GM23338 (cell line): Measurements from ENCODE around the gene ACOXL. TPM values are rescaled to one million over a fixed set of nuclear protein-coding genes. Genes with fewer than 3 reads are reported as not detected.

ENCODE experiments used
- ATAC-seq: fragments of 200-7000 bp; cut with Tn5 transposase; 3 replicates; pipeline ENCODE4 v1.9.1; 2020
- DNase-seq: peaks from one replicate; pipeline ENCODE4 v3.0.0-alpha.2; 2015; ENCODE audit warnings: low spot score
- H2AFZ ChIP-seq: fragments of 200-600 bp; sonication (generic); 2 replicates; pipeline ENCODE4 v1.8.0; 2016; ENCODE audit warnings: antibody characterized with exemption, mild to moderate bottlenecking, moderate library complexity
- H3F3A ChIP-seq: fragments of 200-600 bp; sonication (generic); replicated peaks from 2 replicates; pipeline ENCODE4 v1.8.0; 2017; ENCODE audit warnings: antibody characterized with exemption, mixed run types, low read depth
- H3K27ac ChIP-seq: fragments of 200-600 bp; sonication (generic); 2 replicates; pipeline ENCODE4 v1.6.1; 2016; ENCODE audit warnings: low read depth
- H3K27me3 ChIP-seq: fragments of 200-600 bp; sonication (generic); 2 replicates; pipeline ENCODE4 v1.8.0; 2016; ENCODE audit warnings: mild to moderate bottlenecking, mixed run types, moderate library complexity; ENCODE audit not compliant: insufficient read depth
- H3K36me3 ChIP-seq: fragments of 200-600 bp; sonication (generic); 2 replicates; pipeline ENCODE4 v1.8.0; 2016; ENCODE audit warnings: mild to moderate bottlenecking; ENCODE audit not compliant: insufficient read depth
- H3K4me1 ChIP-seq: fragments of 200-600 bp; sonication (generic); 2 replicates; pipeline ENCODE4 v1.8.0; 2016; ENCODE audit warnings: mild to moderate bottlenecking, moderate library complexity; ENCODE audit not compliant: insufficient read depth
- H3K4me2 ChIP-seq: fragments of 200-600 bp; sonication (generic); 2 replicates; pipeline ENCODE4 v1.7.1; 2017; ENCODE audit warnings: mixed run types
- H3K4me3 ChIP-seq: fragments of 200-600 bp; sonication (generic); 2 replicates; pipeline ENCODE4 v1.6.1; 2016; ENCODE audit warnings: mixed run types
- H3K79me2 ChIP-seq: fragments of 200-600 bp; sonication (generic); replicated peaks from 2 replicates; pipeline ENCODE4 v1.8.0; 2017; ENCODE audit warnings: mild to moderate bottlenecking; ENCODE audit not compliant: insufficient read depth
- H3K9me2 ChIP-seq: fragments of 200-600 bp; sonication (generic); 2 replicates; pipeline ENCODE4 v1.8.0; 2017; ENCODE audit not compliant: insufficient read depth
- H4K20me1 ChIP-seq: fragments of 200-600 bp; sonication (generic); replicated peaks from 2 replicates; pipeline ENCODE4 v1.8.0; 2017; ENCODE audit warnings: mild to moderate bottlenecking; ENCODE audit not compliant: insufficient read depth
- H3K27ac Mint-ChIP-seq: 2 replicates; pipeline ENCODE4 v1.8.0; 2020; ENCODE audit warnings: inconsistent platforms, mild to moderate bottlenecking, moderate library complexity, mixed read lengths
- H3K27me3 Mint-ChIP-seq: 3 replicates; pipeline ENCODE4 v1.8.0; 2022; ENCODE audit warnings: low read depth, mild to moderate bottlenecking, moderate library complexity, mixed read lengths, inconsistent platforms; ENCODE audit not compliant: insufficient read depth, poor library complexity
- H3K36me3 Mint-ChIP-seq: 3 replicates; pipeline ENCODE4 v1.8.0; 2021; ENCODE audit warnings: low read depth, mild to moderate bottlenecking, inconsistent platforms, moderate library complexity, mixed read lengths
- H3K4me1 Mint-ChIP-seq: 3 replicates; pipeline ENCODE4 v1.8.0; 2020; ENCODE audit warnings: mild to moderate bottlenecking, inconsistent platforms, mixed read lengths
- H3K4me3 Mint-ChIP-seq: 3 replicates; pipeline ENCODE4 v1.8.0; 2021; ENCODE audit warnings: moderate library complexity, mild to moderate bottlenecking, inconsistent platforms, mixed read lengths
- H3K9me3 Mint-ChIP-seq: 3 replicates; pipeline ENCODE4 v1.8.0; 2020; ENCODE audit warnings: moderate library complexity, mild to moderate bottlenecking, inconsistent platforms, mixed read lengths
- ETS1 ChIP-seq: IDR thresholded peaks from 2 replicates; pipeline ENCODE4 v1.6.1; 2016; ENCODE audit warnings: antibody characterized with exemption
- EZH2 ChIP-seq: fragments of 200-600 bp; sonication (generic); IDR thresholded peaks from one replicate; pipeline ENCODE4 v1.8.0; 2017; ENCODE audit warnings: antibody characterized with exemption, mild to moderate bottlenecking, low read depth; ENCODE audit not compliant: unreplicated experiment
- EZH2phosphoT487 ChIP-seq: fragments of 200-600 bp; sonication (generic); IDR thresholded peaks from one replicate; pipeline ENCODE4 v1.8.1; 2018; ENCODE audit warnings: antibody characterized with exemption; ENCODE audit not compliant: unreplicated experiment
- JUNB ChIP-seq: IDR thresholded peaks from one replicate; pipeline ENCODE4 v1.6.1; 2016; ENCODE audit warnings: antibody characterized with exemption; ENCODE audit not compliant: unreplicated experiment
- NANOG ChIP-seq: IDR thresholded peaks from 2 replicates; pipeline ENCODE4 v1.6.1; 2016; ENCODE audit warnings: antibody characterized with exemption, borderline replicate concordance
- POLR2AphosphoS5 ChIP-seq: IDR thresholded peaks from 2 replicates; pipeline ENCODE4 v1.6.1; 2016; ENCODE audit warnings: antibody characterized with exemption, low read depth
- REST ChIP-seq: IDR thresholded peaks from one replicate; pipeline ENCODE4 v1.6.1; 2018; ENCODE audit warnings: antibody characterized with exemption; ENCODE audit not compliant: unreplicated experiment
- STAT1 ChIP-seq: IDR thresholded peaks from one replicate; pipeline ENCODE4 v1.6.1; 2016; ENCODE audit warnings: antibody characterized with exemption; ENCODE audit not compliant: unreplicated experiment
- ZNF331 ChIP-seq: fragments of 250-450 bp; sonication (Bioruptor Pico); IDR thresholded peaks from 2 replicates; pipeline ENCODE4 v1.5.0; 2020; ENCODE audit warnings: low read depth, mild to moderate bottlenecking, moderate library complexity
- polyA plus RNA-seq: library from polyadenylated mRNA; unstranded; fragments of >200 nt; fragmentation: Nextera tagmentation; extraction: Ambion mirVana; gene quantifications from 2 replicates; pipeline ENCODE4 v1.2.1, GENCODE V29; 2016
- total RNA-seq: library from RNA; depleted of rRNA; stranded (reverse); fragments of >200 nt; shearing (Covaris generic); gene quantifications from 2 replicates; pipeline ENCODE4 v1.2.3, GENCODE V29; 2014
- TF ChIP-seq, protein P1 (sequence below), 2 experiments: fragments of 200-600 bp in 1 of 2; sonication (generic) in 1 of 2; conservative IDR thresholded peaks; 2 replicates each; pipeline versions ENCODE4 v1.5.1 to v1.6.1; 2016 to 2017; ENCODE audit warnings: antibody characterized with exemption in 2 of 2, low read depth in 2 of 2, mild to moderate bottlenecking in 2 of 2, moderate library complexity in 1 of 2
- TF ChIP-seq, protein P2 (sequence below): fragments of 250-450 bp; sonication (Bioruptor Pico); IDR thresholded peaks from 2 replicates; pipeline ENCODE4 v1.5.0; 2020; ENCODE audit warnings: mild to moderate bottlenecking, moderate library complexity

ACOXL gene
- total and polyA plus RNA-seq, 2 experiments from 2014 or later = 9.0 to 14.7 TPM

DNA sequence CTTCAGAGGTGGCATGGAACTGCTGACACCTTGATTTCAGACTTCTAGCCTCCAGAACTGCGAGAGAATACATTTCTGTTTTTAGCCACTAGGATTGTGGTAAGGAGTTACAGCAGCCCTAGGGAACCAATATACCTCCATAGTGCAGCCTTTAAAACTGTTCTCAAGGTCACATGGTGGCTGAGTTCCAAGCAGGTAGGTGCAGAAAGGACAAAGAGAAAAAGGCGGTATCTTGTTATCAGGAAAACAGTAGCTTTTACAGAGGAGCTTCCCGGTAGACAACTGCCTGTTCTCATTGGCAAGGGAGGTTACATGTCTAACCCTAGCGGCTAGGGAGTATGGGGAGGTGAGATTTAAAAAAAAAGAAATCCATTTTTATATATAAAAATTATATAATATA is 292.1 kb downstream of the ACOXL start:
- H3F3A ChIP-seq = no peaks in the 10 kb centered on the region
- H3K27ac Mint-ChIP-seq = no peak overlapping the region
- TF ChIP-seq POLR2AphosphoS5 = no peak
- no peak for TF ChIP-seq NANOG
- no peak for TF ChIP-seq ETS1
- no peak for TF ChIP-seq EZH2phosphoT487
- no peak for TF ChIP-seq JUNB
- TF ChIP-seq ZNF331 (CRISPR knock-in tag) = no peak
- TF ChIP-seq, protein P1, sequence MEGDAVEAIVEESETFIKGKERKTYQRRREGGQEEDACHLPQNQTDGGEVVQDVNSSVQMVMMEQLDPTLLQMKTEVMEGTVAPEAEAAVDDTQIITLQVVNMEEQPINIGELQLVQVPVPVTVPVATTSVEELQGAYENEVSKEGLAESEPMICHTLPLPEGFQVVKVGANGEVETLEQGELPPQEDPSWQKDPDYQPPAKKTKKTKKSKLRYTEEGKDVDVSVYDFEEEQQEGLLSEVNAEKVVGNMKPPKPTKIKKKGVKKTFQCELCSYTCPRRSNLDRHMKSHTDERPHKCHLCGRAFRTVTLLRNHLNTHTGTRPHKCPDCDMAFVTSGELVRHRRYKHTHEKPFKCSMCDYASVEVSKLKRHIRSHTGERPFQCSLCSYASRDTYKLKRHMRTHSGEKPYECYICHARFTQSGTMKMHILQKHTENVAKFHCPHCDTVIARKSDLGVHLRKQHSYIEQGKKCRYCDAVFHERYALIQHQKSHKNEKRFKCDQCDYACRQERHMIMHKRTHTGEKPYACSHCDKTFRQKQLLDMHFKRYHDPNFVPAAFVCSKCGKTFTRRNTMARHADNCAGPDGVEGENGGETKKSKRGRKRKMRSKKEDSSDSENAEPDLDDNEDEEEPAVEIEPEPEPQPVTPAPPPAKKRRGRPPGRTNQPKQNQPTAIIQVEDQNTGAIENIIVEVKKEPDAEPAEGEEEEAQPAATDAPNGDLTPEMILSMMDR (conservative IDR thresholded peaks at IDR 0.05; ENCODE audit: low read depth in 2 of 2) = no peak
- no peak for TF ChIP-seq STAT1
- TF ChIP-seq REST = no peak
- TF ChIP-seq, protein P2, sequence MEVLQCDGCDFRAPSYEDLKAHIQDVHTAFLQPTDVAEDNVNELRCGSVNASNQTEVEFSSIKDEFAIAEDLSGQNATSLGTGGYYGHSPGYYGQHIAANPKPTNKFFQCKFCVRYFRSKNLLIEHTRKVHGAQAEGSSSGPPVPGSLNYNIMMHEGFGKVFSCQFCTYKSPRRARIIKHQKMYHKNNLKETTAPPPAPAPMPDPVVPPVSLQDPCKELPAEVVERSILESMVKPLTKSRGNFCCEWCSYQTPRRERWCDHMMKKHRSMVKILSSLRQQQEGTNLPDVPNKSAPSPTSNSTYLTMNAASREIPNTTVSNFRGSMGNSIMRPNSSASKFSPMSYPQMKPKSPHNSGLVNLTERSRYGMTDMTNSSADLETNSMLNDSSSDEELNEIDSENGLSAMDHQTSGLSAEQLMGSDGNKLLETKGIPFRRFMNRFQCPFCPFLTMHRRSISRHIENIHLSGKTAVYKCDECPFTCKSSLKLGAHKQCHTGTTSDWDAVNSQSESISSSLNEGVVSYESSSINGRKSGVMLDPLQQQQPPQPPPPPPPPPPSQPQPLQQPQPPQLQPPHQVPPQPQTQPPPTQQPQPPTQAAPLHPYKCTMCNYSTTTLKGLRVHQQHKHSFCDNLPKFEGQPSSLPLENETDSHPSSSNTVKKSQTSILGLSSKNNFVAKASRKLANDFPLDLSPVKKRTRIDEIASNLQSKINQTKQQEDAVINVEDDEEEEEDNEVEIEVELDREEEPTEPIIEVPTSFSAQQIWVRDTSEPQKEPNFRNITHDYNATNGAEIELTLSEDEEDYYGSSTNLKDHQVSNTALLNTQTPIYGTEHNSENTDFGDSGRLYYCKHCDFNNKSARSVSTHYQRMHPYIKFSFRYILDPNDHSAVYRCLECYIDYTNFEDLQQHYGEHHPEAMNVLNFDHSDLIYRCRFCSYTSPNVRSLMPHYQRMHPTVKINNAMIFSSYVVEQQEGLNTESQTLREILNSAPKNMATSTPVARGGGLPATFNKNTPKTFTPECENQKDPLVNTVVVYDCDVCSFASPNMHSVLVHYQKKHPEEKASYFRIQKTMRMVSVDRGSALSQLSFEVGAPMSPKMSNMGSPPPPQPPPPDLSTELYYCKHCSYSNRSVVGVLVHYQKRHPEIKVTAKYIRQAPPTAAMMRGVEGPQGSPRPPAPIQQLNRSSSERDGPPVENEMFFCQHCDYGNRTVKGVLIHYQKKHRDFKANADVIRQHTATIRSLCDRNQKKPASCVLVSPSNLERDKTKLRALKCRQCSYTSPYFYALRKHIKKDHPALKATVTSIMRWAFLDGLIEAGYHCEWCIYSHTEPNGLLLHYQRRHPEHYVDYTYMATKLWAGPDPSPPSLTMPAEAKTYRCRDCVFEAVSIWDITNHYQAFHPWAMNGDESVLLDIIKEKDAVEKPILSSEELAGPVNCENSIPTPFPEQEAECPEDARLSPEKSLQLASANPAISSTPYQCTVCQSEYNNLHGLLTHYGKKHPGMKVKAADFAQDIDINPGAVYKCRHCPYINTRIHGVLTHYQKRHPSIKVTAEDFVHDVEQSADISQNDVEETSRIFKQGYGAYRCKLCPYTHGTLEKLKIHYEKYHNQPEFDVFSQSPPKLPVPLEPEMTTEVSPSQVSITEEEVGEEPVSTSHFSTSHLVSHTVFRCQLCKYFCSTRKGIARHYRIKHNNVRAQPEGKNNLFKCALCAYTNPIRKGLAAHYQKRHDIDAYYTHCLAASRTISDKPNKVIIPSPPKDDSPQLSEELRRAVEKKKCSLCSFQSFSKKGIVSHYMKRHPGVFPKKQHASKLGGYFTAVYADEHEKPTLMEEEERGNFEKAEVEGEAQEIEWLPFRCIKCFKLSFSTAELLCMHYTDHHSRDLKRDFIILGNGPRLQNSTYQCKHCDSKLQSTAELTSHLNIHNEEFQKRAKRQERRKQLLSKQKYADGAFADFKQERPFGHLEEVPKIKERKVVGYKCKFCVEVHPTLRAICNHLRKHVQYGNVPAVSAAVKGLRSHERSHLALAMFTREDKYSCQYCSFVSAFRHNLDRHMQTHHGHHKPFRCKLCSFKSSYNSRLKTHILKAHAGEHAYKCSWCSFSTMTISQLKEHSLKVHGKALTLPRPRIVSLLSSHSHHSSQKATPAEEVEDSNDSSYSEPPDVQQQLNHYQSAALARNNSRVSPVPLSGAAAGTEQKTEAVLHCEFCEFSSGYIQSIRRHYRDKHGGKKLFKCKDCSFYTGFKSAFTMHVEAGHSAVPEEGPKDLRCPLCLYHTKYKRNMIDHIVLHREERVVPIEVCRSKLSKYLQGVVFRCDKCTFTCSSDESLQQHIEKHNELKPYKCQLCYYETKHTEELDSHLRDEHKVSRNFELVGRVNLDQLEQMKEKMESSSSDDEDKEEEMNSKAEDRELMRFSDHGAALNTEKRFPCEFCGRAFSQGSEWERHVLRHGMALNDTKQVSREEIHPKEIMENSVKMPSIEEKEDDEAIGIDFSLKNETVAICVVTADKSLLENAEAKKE (CRISPR knock-in tag) = no peak
- TF ChIP-seq EZH2 = no peak

More for the DNA sequence above, 292.1 kb downstream of the ACOXL start:
- Mint-ChIP-seq H3K27me3 (peaks cover 6% of the 10 kb centered on the region), H3K9me3 (peaks cover 5% of the 10 kb centered on the region; the same call in 1 of the 3 replicates), H3K4me1 (peaks cover 8% of the 10 kb centered on the region; the same call in 2 of the 3 replicates), H3K36me3 (peaks cover 6% of the 10 kb centered on the region; the same call in 2 of the 3 replicates), H3K4me3 (no peak overlapping the region)
- no peaks in the 10 kb centered on the region for H3K36me3 ChIP-seq
- H3K4me3 ChIP-seq = no peak overlapping the region
- ATAC-seq (no peak), DNase-seq (peak; percentile 16)
- no peak overlapping the region for H3K4me2 ChIP-seq
- no peak overlapping the region for H2AFZ ChIP-seq
- no peak overlapping the region for H3K27ac ChIP-seq
- no peaks in the 10 kb centered on the region for H4K20me1 ChIP-seq
- no peaks in the 10 kb centered on the region for H3K27me3 ChIP-seq
- H3K9me2 ChIP-seq = no peaks in the 10 kb centered on the region
- no peaks in the 10 kb centered on the region for H3K79me2 ChIP-seq
- peaks cover 6% of the 10 kb centered on the region; the same call in 1 of the 2 replicates for H3K4me1 ChIP-seq
